NCI-H82 treated with DMSO at 0.1 percent for 48 hours (cell line): ENCODE measurements around the gene DNAJC22.
"Not testable (repeated sequence)": the region's sequence is repeated elsewhere in the genome, so short reads cannot be mapped to it uniquely, and the experiment has no call there.

ENCODE experiments used
- DNase-seq: peaks from one replicate; lab custom pipeline; 2025; ENCODE audit not compliant: unreplicated experiment; lab: John Stamatoyannopoulos, UW

DNAJC22 gene

DNA sequence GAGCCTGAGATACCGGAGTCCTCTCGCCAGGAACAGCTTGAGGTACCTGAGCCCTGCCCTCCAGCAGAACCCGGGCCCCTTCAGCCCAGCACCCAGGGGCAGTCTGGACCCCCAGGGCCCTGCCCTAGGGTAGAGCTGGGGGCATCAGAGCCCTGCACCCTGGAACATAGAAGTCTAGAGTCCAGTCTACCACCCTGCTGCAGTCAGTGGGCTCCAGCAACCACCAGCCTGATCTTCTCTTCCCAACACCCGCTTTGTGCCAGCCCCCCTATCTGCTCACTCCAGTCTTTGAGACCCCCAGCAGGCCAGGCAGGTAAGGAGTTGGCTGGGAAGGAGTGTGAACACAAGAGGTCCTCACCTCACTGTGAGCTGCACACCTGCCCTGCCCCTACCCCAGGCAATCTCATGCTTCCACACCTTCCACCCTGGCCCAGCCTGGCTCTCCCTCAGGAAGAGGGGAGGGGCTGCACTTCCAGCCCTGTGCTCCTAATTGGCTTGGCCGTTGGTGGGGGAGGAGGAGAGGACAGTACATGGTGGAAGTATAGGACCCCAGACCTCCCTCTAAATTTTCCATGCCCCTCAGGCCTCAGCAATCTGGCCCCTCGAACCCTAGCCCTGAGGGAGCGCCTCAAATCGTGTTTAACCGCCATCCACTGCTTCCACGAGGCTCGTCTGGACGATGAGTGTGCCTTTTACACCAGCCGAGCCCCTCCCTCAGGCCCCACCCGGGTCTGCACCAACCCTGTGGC is 15.9 kb upstream of the DNAJC22 start:
- DNase-seq: no peak

DNA sequence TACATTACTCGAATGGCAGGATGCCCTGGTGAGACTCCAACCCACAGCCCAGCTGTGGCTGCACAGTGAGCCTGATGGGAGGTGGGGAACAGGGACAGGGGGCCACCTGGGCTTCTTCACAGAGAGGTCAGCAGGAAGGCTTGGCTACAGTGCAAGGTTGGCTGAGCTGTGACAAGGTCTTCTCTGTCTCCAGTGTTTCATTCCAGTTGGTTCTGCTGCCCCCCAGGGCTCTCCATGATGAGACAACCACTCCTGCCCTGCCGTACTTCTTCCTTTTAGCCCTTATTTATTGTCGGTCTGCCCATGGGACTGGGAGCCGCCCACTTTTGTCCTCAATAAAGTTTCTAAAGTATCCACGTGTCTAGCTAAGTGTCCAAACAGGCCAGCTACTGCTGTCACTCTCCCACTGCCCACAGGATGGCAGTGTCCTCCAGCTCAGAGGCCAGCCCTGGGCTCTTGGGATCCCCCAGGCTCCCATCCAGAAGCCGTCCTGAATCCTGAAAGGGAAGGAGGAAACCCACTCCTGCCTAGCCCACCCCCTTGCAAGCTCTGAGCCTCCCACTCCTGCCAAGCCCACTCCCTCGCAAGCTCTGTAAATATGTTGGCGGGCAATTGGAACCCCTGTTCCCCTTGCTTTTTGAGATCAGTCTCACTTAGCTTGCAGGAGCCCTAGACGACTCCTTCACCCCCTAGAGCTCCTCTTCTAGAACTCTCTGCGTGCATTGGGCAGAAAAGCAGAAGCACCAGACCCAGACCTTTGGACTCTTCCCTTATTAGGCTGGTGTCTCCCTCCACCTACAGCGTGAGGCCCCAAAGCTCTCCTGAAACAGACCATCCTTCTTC is 15.1 kb upstream of the DNAJC22 start:
- no peak for DNase-seq

DNA sequence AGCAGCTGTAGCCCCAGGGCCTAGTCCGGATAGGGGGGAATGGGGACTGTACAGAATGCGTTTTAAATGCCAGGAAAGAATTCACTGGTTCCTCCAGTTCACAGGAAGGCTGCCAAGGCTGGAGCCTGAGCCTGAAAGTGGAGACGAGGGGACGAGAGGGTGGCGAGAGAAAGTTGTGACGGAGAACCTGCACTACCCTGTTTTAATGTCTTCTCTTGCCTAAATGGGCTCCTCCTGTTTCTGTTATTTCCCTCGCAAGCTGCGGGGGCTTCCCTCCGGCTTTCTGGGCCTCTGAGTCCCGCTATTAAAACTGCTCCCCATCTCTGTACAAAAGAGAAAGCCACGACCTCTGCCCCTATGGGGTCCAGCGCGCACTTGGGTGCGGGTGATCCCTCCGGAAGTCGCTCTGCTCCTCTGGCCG is 14.2 kb upstream of the DNAJC22 start:
- no peak for DNase-seq

DNA sequence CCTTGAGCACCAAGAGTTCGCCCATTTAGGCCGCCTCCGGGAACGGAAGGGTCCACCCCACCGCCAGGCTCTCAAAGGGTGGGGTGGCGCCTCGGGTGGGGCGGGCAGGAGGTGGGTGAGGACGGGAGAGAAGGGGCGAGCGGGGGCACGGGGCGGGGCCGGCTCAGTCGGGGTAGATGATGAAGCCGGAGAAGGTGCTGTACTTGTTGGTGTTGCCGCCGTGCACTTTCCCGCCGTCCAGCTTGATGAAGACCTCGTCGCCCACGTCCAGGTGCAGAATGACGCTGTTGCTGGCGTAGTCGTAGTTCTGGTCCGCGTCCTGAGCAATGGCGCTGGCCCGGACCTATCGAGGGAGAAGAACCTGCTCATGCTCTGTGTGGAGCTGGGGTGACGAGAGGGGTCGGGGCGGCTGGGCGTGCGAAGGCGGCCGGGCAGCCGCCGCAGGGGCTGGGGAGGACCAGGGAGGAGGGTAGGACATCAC is 13.8 kb upstream of the DNAJC22 start:
- DNase-seq: no peak

DNA sequence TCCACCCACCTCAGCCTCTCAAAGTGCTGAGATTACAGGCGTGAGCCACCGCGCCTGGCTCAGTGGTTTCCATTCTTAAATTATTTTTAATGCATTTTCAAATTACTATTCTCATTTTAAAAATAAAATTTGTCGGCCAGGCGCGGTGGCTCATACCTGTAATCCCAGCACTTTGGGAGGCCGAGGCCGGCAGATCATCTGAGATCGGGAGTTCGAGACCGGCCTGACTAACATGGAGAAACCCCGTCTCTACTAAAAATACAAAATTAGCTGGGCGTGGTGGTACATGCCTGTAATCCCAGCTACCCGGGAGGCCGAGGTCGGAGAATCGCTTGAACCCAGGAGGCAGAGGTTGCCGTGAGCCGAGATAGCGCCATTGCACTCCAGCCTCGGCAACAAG is 12.9 kb upstream of the DNAJC22 start:
- not testable (repeated sequence) for DNase-seq

DNA sequence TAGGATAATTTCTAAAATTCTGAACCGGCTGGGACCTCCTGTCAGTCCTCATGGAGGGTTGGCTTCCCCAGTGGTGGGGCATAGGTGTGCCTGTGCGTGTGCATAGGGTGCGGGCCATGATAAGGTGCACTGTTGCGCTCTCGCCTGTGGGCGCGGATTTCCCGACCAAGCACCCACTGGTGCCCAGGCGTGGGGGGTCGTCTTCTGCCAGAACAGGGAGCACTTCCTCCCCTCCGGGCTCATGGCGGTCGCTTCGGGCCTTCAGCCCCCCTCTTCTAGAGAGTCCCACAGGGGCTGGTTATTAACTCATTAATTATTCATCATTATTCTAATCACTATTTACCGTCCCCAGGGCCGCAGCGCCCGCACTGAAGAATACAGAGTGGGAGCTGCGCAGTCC is 12.5 kb upstream of the DNAJC22 start:
- DNase-seq: no peak

DNA sequence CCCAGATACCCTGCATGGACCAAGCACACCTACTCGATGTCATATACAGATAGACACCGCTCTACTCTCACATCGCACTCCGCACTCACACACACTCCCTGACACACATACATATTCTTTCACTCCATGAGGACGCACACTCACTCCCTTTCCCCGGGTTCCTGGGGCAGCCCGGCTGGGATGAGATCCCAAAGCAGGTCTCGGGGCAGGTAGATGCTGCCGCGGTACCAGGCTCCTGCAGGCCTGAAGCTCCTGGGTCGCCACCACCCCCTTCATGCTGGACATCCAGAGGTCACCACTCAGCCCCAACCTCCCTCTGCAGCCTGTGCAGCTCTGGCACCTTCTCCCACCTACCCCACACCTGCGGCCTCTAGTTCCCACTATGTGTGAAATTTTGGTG is 12.0 kb upstream of the DNAJC22 start:
- DNase-seq: no peak

DNA sequence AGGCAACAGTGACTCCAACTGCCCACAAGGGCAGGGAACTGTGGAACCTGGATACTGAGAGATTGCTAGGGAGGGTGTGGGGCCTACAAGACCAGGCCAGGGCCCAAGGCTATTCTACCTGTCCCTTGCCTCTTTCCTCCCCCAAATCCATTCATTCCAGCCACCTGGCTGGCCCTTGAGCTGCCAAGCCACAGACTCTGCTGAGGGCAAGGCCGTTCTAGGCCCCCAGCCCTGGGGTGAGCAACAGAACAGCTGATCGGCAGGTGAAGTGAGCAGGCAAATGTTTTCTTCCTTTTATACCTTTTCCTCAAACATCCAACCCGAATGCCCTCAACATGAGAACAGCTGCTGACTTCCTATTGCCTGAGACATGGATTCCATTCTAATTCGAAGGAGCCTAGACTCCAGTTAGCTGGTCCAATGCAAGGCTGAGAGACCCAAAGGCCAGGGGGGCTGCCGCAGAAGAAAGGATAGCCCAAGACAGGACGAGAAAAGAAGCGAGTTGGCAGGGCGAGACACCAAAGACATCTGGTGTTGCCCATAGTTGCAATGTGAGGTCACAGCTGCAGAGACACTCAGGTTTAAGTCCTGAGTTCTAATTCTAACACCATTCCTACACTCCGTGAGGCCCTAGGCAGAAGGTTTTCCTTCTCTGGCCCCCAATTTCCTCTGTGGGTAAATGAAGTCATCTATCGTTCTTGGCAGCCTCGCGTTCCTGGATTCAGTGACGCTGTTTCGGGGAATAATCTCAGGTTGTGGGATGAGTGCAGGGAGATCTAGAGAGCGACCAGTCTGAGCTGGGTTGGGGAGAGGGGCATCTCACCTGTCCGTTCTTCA is 11.4 kb upstream of the DNAJC22 start:
- no peak for DNase-seq

DNA sequence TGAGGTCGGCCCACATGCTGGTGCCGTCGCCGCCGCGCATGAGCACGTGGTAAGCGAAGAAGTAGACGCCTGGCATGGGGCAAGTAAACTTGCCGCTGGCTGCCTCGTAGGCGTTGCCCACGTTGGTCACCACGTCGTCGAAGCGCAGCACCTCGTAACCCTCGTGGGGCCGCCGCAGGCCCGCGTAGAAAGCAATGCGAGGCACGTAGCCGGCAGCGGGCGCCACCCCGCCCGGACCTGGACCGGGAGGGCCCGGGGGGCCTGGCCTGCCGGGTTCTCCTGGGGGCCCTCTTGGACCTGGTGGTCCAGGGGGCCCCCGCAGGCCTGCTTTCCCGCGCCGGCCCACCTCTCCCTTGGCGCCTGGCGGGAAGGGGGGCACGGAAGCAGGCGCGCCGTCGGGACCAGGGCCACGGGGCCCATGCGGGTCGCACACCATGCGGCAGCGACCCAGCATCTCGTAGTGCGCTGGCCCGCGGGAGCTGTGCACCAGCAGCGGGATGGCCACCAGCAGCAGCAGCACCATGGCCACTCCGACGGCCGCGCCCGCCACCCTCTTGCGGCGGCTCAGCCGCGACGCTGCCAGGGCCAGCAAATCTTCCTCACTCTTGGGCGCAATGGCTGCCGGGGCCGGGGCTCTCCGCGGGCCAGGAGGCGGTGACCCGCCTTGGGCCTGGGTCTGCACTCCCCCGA is 10.6 kb upstream of the DNAJC22 start:
- no peak for DNase-seq

DNA sequence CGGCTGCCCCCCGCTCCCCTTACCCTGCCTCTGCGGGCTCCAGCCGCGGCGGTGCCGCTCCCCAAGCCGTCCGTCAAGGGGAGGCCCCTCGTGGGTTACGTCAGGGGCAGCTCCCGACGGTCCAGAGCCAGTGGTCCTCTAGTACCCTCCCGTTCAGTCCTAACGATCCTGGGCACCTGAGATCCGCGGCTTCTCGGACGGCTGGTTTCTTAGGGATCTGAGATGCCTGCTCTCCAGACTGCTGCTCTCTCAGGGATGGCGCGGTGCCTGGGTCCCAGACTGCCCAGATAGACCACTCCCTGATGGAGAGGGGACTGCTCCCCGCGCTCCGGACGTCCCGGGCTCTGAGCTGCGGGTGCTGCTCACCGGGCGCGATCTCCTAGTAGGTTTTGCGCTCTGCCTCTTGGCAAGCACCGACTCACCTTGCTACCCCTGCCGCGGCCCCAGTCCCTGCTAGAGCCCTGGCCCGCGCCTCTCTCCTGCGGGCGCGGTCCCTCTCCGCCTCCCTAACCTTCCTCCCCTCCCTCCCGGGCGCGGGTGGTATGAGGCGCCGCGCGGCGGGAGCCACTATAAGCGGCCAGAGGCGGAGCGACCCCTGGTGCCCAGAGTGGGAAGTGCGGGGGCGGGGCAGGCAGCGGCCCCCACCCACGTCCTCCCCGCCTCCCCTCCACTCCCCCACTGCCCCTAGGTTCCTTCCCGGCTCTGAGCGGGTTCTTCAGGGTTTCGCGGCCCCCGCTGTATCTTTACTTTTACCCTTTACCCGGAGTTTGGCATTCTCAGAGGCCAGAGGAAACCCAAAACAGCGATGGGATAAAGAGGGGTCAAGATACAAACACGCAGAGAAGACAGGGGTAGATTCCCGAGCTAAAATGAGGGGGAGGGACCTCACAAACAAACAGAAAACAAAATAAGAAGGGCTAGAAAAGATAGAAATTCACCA is 9.8 kb upstream of the DNAJC22 start, which contains the start of gene C1QL4:
TSS of gene C1QL4 (minus strand) at position 544 of the 940 bp plus-strand sequence. CDS start 711 bp downstream, outside the sequence.
- DNase-seq: peak; percentile 74

DNA sequence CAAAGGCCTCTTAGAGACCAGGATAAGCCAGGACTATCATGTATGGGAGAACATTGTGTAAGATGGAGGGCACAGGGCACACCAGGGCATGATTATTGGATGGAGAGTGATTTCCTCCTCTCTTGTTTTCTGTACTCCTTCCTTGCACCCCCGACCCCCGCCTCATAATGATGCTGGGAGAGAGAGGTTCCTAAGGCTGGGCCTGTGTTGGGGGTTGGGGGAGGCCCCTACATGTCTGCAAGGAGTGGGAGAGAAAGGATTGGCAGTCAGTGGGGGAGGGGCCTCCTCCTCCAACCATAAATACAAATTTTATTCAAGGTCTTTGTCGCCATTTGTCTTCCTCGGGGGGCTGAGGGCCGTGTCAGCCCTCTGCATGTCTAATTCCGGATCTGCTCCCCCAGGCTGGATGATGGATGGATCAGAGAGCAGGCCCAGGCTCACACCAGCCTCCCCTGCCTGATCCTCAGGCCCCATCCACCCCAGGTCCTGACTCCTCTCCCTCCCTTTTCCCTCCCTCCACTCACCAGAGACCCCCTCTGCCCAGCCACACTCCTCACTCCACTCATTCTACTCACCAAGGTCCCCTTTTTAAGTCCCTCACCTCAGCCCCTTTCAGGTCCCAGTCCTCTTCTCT is 7.7 kb upstream of the DNAJC22 start:
- no peak for DNase-seq

DNA sequence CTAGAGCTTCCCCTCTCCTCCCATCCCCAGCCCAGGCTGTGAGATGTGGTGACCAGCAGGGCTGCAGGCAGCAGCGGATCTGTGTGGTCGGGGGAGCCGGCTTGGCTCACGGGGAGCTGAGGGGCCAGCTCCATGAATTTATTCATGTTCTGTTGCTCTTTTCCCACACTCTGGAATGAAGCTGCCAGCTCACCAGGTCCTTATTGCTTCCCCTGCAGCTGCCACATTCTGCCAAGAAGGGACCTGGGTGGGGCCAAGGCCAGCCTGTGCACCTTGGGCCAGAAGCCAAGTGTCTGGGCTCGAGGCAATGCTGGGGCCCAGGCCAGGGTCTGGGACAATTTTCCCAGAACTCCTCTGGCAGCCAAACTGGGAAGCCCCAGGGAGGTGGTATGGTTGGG is 7.2 kb upstream of the DNAJC22 start:
- DNase-seq: no peak

DNA sequence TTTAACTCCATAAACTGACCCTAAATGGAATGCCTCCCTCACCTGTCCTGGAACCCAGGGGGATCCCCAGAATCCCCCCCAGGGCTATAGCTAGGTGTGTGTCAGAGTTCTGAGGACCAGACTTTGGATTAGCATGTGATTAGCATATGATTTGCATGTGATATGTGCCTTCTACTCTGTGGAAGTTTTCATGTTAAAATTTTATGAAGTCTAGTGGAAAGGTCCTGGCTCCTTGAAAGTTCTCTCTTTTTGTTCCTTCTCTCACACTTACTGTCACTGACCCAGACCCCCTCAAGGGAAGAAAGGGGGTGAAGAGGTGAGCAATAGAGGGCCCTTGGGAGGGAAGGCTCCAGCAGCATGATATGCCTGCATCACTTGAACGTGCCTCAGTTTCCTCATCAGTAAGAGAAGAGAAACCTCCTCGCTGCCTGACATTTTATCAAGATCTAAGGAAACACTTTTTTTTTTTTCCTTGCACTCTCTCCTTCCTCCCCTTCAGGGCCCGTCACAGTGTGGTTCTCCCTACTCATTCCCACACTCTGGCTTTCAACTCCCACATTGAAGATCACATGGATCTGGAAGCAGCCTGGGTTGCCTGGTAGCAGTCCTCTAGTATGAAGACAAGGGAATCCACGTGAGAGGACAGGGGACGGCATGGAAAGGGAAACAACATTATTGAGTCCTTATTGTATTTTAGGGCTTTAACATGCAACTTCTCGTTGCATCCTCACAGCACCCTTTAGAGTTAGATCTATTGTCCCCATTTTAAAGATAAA is 6.4 kb upstream of the DNAJC22 start:
- no peak for DNase-seq

DNA sequence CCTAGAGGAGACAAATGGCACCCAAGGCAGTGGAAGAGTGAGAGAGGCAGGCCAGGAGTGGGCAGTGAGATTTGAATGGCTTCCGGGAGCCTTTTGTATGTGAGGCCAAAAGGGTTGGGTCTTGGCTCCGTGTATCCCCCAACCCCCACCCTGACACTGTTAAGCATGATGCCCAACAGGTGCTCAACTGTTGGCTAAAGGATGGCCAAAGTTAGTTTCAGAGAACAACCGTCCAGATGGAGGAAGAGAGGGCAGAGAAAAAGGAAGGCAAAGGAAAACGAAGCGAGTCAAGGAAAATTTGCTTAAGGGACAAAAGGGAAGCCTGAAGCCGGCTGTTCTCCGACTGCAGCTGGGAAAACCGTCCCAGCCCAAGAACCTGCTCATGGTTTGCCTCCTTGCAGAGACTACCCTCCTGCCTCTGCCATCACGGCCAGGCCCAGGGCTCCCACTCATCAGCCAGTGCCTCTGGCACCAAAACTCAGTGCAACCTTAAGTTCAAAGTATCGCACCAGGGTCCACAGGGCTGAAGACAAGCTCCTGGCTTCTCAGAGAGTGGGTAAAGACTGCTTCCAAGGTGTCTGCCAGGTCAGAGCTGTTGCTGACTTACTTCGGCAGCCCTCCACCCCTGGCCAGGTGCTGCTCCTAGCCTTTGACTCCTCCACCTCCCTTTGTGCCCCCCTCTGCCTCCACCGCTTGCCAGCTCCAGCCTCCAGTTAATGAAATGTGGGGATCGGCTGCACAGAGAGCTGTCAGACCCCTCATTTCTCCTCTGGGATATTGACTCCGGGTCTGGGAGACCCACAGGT is 5.5 kb upstream of the DNAJC22 start:
- no peak for DNase-seq

DNA sequence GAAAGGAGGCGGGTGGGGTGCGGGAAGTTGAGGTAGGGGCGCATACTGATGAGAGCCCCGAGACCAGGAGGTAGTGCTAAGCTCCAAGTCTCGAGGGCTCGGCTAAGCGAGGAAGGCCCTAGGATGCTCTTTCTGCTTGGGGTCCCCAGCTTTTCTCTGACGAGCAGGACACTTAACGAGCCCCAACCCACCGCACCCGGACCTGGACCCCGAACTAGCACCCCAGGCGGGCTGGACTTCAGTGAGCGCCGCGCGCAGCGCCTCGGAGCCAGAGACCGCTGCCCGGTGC is 5.0 kb upstream of the DNAJC22 start:
- DNase-seq: no peak

DNA sequence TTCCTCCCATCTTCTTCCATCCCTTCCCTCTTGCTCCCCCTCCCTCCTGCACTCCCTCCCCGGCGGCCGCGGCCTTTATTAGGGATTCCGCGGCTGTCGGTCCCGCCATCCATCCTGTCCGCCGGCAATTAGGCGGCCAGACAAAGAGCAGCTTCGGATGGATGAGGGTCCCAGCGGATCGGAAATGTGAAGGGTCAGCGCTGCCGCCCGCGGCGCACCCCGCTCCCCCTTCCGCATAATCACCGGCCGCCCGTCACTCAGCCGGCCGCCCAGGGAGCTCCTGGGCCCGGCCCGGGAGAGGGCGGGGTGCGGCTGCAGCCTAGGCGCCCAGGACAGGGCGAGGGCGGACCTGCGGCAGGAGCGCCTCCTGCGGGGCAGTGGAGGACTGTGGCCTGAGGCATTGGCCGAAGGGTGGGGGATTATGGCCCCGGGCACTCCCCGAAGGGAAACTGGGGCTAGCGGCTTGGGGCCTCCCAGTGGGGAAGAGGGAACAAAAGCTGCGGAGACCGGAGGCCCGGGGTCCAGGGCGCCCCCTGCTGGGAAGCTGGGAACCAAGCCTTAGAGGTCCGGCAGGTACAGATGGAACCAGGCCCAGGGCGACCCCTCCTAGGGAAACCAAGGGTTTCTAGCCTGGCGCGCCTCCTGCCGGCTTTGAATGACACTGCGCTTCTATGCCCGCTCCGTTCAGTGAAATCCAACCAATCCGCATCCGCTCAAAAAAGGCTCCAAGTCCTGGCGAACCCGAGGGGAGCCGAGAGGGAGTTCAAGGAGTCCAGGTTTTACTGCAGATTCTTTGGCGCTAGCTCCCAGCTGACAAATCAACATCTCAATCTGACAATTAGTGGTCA is 4.4 kb upstream of the DNAJC22 start:
- DNase-seq: peak; percentile 95
